Mononuclear cell (primary cell): ENCODE measurements around the gene ALKBH5. TPM values are rescaled to one million over a fixed set of nuclear protein-coding genes. Genes with fewer than 3 reads are reported as not detected.

Source experiments
- H3K27me3 ChIP-seq: 2 replicates; pipeline ENCODE4 v1.6.0; 2011; ENCODE audit warnings: low read length, control low read depth; ENCODE audit not compliant: insufficient read depth
- H3K4me1 ChIP-seq: 2 replicates; pipeline ENCODE4 v1.5.1; 2011; ENCODE audit warnings: mild to moderate bottlenecking, low read length, control low read depth; ENCODE audit not compliant: insufficient read depth
- H3K4me3 ChIP-seq: 2 replicates; pipeline ENCODE4 v1.5.1; 2011; ENCODE audit warnings: mild to moderate bottlenecking, low read length, moderate library complexity
- H3K9me3 ChIP-seq: 2 replicates; pipeline ENCODE4 v1.5.1; 2011; ENCODE audit warnings: low read depth, mild to moderate bottlenecking, control low read depth, low read length
- total RNA-seq: library from RNA; depleted of rRNA; stranded (reverse); fragments of >200 nt; gene quantifications from one replicate; pipeline ENCODE4 v1.2.3, GENCODE V29; 2012

Gene ALKBH5
- total RNA-seq, 1 donor: 97.9 TPM

GRCh38 chr17:18248300-18248731 lies 64.7 kb downstream of the ALKBH5 start:
- no peaks in the 10 kb centered on the region for H3K9me3 ChIP-seq
- H3K4me1 ChIP-seq: no peaks in the 10 kb centered on the region
- H3K4me3 ChIP-seq: no peak overlapping the region
- H3K27me3 ChIP-seq: no peaks in the 10 kb centered on the region

- Histone ChIP-seq H3K4me3 (no peak overlapping the region), H3K4me1 (no peaks in the 10 kb centered on the region), H3K9me3 (no peaks in the 10 kb centered on the region), H3K27me3 (no peaks in the 10 kb centered on the region)
Measured at GRCh38 chr17:18248811-18249210, 65.2 kb downstream of the ALKBH5 start.

GRCh38 chr17:18250259-18250658 lies 66.6 kb downstream of the ALKBH5 start:
- Histone ChIP-seq H3K4me1 (no peaks in the 10 kb centered on the region), H3K9me3 (no peaks in the 10 kb centered on the region), H3K4me3 (no peak overlapping the region), H3K27me3 (no peaks in the 10 kb centered on the region)

- H3K4me3 ChIP-seq: no peak overlapping the region
- H3K9me3 ChIP-seq: no peaks in the 10 kb centered on the region
- no peaks in the 10 kb centered on the region for H3K27me3 ChIP-seq
- H3K4me1 ChIP-seq: peaks cover 2% of the 10 kb centered on the region
Measured at GRCh38 chr17:18250708-18251107, 67.1 kb downstream of the ALKBH5 start.

- Histone ChIP-seq H3K4me1 (peaks cover 5% of the 10 kb centered on the region), H3K27me3 (no peaks in the 10 kb centered on the region), H3K9me3 (no peaks in the 10 kb centered on the region), H3K4me3 (no peak overlapping the region)
Measured at GRCh38 chr17:18251204-18251603, 67.6 kb downstream of the ALKBH5 start.

- Histone ChIP-seq H3K27me3 (no peaks in the 10 kb centered on the region), H3K4me3 (no peak overlapping the region), H3K9me3 (no peaks in the 10 kb centered on the region), H3K4me1 (peaks cover 15% of the 10 kb centered on the region)
Measured at GRCh38 chr17:18252160-18252559, 68.5 kb downstream of the ALKBH5 start.

GRCh38 chr17:18253187-18253884 lies 69.7 kb downstream of the ALKBH5 start:
- no peaks in the 10 kb centered on the region for H3K27me3 ChIP-seq
- no peaks in the 10 kb centered on the region for H3K9me3 ChIP-seq
- H3K4me3 ChIP-seq: no peak overlapping the region
- H3K4me1 ChIP-seq: peaks cover 24% of the 10 kb centered on the region

GRCh38 chr17:18253947-18254821 lies 70.6 kb downstream of the ALKBH5 start:
- no peaks in the 10 kb centered on the region for H3K27me3 ChIP-seq
- H3K9me3 ChIP-seq: no peaks in the 10 kb centered on the region
- no peak overlapping the region for H3K4me3 ChIP-seq
- H3K4me1 ChIP-seq: peaks cover 29% of the 10 kb centered on the region

- Histone ChIP-seq H3K27me3 (no peaks in the 10 kb centered on the region), H3K9me3 (no peaks in the 10 kb centered on the region), H3K4me1 (peaks cover 35% of the 10 kb centered on the region), H3K4me3 (no peak overlapping the region)
Measured at GRCh38 chr17:18254888-18255649, 71.4 kb downstream of the ALKBH5 start.

- Histone ChIP-seq H3K4me3 (no peak overlapping the region), H3K27me3 (no peaks in the 10 kb centered on the region), H3K4me1 (peaks cover 43% of the 10 kb centered on the region), H3K9me3 (no peaks in the 10 kb centered on the region)
Measured at GRCh38 chr17:18256351-18256750, 72.7 kb downstream of the ALKBH5 start.

GRCh38 chr17:18256776-18257175 lies 73.1 kb downstream of the ALKBH5 start:
- no peaks in the 10 kb centered on the region for H3K27me3 ChIP-seq
- no peaks in the 10 kb centered on the region for H3K9me3 ChIP-seq
- peaks cover 48% of the 10 kb centered on the region for H3K4me1 ChIP-seq
- no peak overlapping the region for H3K4me3 ChIP-seq

GRCh38 chr17:18257268-18257981 lies 73.8 kb downstream of the ALKBH5 start:
- Histone ChIP-seq H3K4me3 (peak overlapping the region; percentile 87), H3K27me3 (no peaks in the 10 kb centered on the region), H3K9me3 (no peaks in the 10 kb centered on the region), H3K4me1 (peaks cover 52% of the 10 kb centered on the region)

- Histone ChIP-seq H3K4me1 (peaks cover 52% of the 10 kb centered on the region), H3K9me3 (no peaks in the 10 kb centered on the region), H3K27me3 (no peaks in the 10 kb centered on the region), H3K4me3 (peak overlapping the region; percentile 87)
Measured at GRCh38 chr17:18257982-18258355, 74.3 kb downstream of the ALKBH5 start.

- Histone ChIP-seq H3K4me1 (peaks cover 52% of the 10 kb centered on the region), H3K27me3 (no peaks in the 10 kb centered on the region), H3K9me3 (no peaks in the 10 kb centered on the region), H3K4me3 (peak within 1 kb of the TSS; percentile 87)
Measured at GRCh38 chr17:18258356-18259038, 74.9 kb downstream of the ALKBH5 start, which contains the start of gene FLII. FLII (minus strand) TSS chr17:18258738; CDS start chr17:18258690, 48 bp downstream.
